Ishikawa (cell line): ENCODE results near the gene PDP2.

Experiments used
- CEBPB ChIP-seq: IDR thresholded peaks from 2 replicates; pipeline ENCODE4 v1.6.1; 2012
- FOXM1 ChIP-seq: IDR thresholded peaks from 2 replicates; pipeline ENCODE4 v1.6.1; 2012; ENCODE audit warnings: low read depth, borderline replicate concordance
- MAX ChIP-seq: IDR thresholded peaks from 2 replicates; pipeline ENCODE4 v1.6.1; 2012
- YY1 ChIP-seq: IDR thresholded peaks from 2 replicates; pipeline ENCODE4 v1.6.1; 2012; ENCODE audit warnings: low read depth

DNA sequence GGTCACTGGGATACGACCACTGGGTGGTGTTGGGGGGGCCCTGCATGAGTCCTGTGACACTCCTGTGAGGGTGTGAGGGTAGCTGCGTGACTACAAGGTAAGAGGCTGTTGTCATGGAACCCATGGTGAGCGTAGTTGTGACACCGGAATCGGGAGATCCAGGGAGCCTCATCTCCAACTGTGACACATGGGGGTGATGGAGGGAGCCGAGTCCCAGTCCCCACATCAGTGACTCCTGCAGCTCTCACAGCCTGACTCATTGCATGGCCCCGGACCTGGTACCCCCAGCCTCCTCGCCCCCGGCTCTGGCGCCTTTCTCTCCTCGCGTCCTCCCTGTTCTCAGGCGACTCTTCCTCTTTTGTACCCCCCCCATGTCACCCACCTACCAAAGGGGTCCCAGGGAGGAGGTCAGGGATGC is 24.1 kb downstream of the PDP2 start:
- TF ChIP-seq MAX (no peak), YY1 (no peak), FOXM1 (no peak), CEBPB (no peak)
